ENCODE data around the gene TSPO.

TSPO gene

GRCh38 chr22:43128928-43129424, 22.4 kb upstream of the TSPO start:
- no peak for DNase-seq
- H3K27ac ChIP-seq = no peak overlapping the region
- H3K36me3 ChIP-seq = peaks cover 28% of the 10 kb centered on the region
- no peak overlapping the region for H3K4me3 ChIP-seq (ENCODE audit: low read depth, low read length)
- H3K9me3 ChIP-seq (ENCODE audit: severe bottlenecking) = no peaks in the 10 kb centered on the region
- TF ChIP-seq, protein P1, sequence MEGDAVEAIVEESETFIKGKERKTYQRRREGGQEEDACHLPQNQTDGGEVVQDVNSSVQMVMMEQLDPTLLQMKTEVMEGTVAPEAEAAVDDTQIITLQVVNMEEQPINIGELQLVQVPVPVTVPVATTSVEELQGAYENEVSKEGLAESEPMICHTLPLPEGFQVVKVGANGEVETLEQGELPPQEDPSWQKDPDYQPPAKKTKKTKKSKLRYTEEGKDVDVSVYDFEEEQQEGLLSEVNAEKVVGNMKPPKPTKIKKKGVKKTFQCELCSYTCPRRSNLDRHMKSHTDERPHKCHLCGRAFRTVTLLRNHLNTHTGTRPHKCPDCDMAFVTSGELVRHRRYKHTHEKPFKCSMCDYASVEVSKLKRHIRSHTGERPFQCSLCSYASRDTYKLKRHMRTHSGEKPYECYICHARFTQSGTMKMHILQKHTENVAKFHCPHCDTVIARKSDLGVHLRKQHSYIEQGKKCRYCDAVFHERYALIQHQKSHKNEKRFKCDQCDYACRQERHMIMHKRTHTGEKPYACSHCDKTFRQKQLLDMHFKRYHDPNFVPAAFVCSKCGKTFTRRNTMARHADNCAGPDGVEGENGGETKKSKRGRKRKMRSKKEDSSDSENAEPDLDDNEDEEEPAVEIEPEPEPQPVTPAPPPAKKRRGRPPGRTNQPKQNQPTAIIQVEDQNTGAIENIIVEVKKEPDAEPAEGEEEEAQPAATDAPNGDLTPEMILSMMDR (IDR thresholded peaks at IDR 0.05; ENCODE audit: low read depth, low read length) = no peak
- no peaks in the 10 kb centered on the region for H3K27me3 ChIP-seq (ENCODE audit: insufficient read depth, low read depth, severe bottlenecking)

DNA sequence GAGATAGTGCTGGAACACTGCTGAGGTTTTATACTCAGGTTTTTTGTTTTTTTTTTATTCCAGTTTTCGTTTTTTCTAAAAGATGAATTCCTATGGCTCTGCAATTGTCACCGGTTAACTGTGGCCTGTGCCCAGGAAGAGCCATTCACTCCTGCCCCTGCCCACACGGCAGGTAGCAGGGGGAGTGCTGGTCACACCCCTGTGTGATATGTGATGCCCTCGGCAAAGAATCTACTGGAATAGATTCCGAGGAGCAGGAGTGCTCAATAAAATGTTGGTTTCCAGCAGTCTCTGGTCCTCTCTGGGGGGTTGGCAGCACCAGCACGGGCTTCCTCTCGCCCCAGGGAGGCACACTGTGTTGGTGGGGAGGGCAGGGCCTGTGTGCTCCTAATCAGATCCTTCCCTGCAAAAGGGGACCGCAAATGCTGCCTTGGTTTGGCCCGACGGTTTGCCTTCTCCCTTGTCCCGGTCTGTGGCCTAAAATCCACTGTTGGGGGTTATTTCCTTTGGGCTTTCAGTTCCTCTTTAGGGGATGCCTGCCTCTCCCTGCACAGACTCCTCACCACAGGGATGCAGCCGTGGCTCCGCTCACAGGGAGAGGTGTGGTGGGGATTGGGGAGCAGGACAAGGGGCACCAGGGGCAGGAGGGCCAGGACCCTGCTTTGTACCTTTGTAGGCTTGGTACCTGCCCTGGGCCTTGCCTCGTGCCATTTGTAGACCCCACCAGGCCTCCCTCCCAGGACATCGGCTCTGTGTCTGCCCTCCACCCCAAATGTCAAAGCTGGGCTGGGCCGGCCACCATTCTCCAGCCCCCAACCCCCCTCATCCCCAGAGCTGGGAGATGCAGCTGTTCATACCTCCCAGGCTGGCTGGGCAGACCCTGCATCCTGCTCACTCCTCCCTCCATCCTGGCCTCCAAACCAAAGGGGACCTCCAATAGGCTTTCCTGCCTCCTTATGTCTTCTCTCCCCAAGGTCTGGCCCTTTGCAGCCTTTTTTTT, 21.6 kb upstream of the TSPO start:
- no peak overlapping the region for H3K27ac ChIP-seq
- no peak for DNase-seq
- H3K4me3 ChIP-seq (ENCODE audit: low read depth, low read length) = no peak overlapping the region
- no peaks in the 10 kb centered on the region for H3K27me3 ChIP-seq (ENCODE audit: insufficient read depth, low read depth, severe bottlenecking)
- TF ChIP-seq, protein P1 (IDR thresholded peaks at IDR 0.05; ENCODE audit: low read depth, low read length) = no peak
- H3K36me3 ChIP-seq = peaks cover 36% of the 10 kb centered on the region
- H3K9me3 ChIP-seq (ENCODE audit: severe bottlenecking) = no peaks in the 10 kb centered on the region

DNA sequence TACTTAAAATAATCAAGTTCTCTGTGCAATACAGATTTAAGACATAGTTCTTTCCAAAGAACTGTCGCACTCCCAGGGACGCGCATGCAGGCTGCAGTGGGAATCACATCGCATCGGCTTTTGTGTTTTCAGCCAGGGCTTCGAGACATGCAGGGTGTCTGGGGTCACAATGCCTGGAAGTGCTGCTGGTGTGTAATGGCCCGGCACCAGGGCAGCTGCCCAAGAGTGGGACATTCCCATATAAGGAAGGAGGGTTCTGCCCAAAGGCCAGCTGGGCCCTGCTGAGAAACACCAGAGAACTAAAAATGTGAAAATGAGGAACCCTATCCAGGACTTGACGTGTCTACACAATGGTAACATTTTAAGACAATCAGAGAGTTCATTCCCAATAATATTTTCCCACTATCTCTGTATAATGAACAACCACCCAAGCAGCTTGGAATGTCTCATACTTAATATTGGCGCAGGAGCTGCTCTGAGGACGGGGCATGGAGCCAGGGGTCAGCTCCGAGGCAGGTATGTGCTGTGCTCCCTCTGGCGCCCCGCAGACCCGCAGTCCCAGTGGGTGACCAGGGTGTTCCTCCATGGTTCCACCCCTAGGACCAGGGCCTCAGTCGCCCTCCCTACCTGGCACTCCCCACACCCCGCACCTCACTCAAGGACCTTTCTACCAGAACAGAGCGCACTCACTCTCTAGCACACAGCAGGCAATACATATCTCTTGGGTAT, 19.4 kb upstream of the TSPO start:
- TF ChIP-seq, protein P1 (IDR thresholded peaks at IDR 0.05; ENCODE audit: low read depth, low read length) = no peak
- Histone ChIP-seq H3K36me3 (peaks cover 56% of the 10 kb centered on the region), H3K27me3 (ENCODE audit: insufficient read depth, low read depth, severe bottlenecking) (no peaks in the 10 kb centered on the region)

GRCh38 chr22:43133401-43133800, 18.0 kb upstream of the TSPO start:
- TF ChIP-seq, protein P1 (IDR thresholded peaks at IDR 0.05; ENCODE audit: low read depth, low read length) = no peak

More for the DNA sequence above, 19.4 kb upstream of the TSPO start:
- H3K9me3 ChIP-seq (ENCODE audit: severe bottlenecking) = no peaks in the 10 kb centered on the region
- no peak overlapping the region for H3K27ac ChIP-seq
- H3K4me3 ChIP-seq (ENCODE audit: low read depth, low read length) = no peak overlapping the region
- no peak for DNase-seq

GRCh38 chr22:43134553-43134952, 16.8 kb upstream of the TSPO start:
- TF ChIP-seq, protein P1 (IDR thresholded peaks at IDR 0.05; ENCODE audit: low read depth, low read length) = no peak
- no peaks in the 10 kb centered on the region for H3K27me3 ChIP-seq (ENCODE audit: insufficient read depth, low read depth, severe bottlenecking)
- peaks cover 80% of the 10 kb centered on the region for H3K36me3 ChIP-seq
- H3K9me3 ChIP-seq (ENCODE audit: severe bottlenecking) = no peaks in the 10 kb centered on the region
- DNase-seq = no peak
- H3K4me3 ChIP-seq (ENCODE audit: low read depth, low read length) = no peak overlapping the region
- no peak overlapping the region for H3K27ac ChIP-seq

More at GRCh38 chr22:43133401-43133800, 18.0 kb upstream of the TSPO start:
- Histone ChIP-seq H3K9me3 (ENCODE audit: severe bottlenecking) (no peaks in the 10 kb centered on the region), H3K27me3 (ENCODE audit: insufficient read depth, low read depth, severe bottlenecking) (no peaks in the 10 kb centered on the region), H3K36me3 (peaks cover 70% of the 10 kb centered on the region), H3K27ac (no peak overlapping the region), H3K4me3 (ENCODE audit: low read depth, low read length) (no peak overlapping the region)
- DNase-seq = no peak

Data from WERI-Rb-1 (cell line).